ENCODE measurements around the gene MYO5B. TPM values are rescaled to one million over a fixed set of nuclear protein-coding genes. Genes with fewer than 3 reads are reported as not detected.

MYO5B gene
- total RNA-seq, 4 donors from 2014 or later: 58.2 to 102 (median 89.9) TPM

GRCh38 chr18:50218432-50219197, 23.7 kb upstream of the MYO5B start:
- Histone ChIP-seq H3K4me1 (peaks cover 0 to 7% of the 10 kb centered on the region in 2 donors), H3K9me3 (no peaks in the 10 kb centered on the region), H3K27me3 (no peaks in the 10 kb centered on the region), H3K36me3 (no peaks in the 10 kb centered on the region), H3K27ac (no peak overlapping the region), H3K4me3 (replicated peaks in 1 of 3) (no peak overlapping the region)
- TF ChIP-seq POLR2A (IDR thresholded peaks at IDR 0.05) (no peak), CTCF (IDR thresholded peaks at IDR 0.05) (peak in 3 of 6 experiments; percentile 13 to 36 (median 29))
- intact Hi-C loops (cut with DNase I): no loop called here
- WGBS, 2 donors: 56 to 69% methylated on average over 6 to 7 of the region's 7 CpGs
- DNase-seq: peak in 1 of 2 donors; percentile 13

- no peak for DNase-seq
- intact Hi-C loops (cut with DNase I): no loop called here
- TF ChIP-seq POLR2A (IDR thresholded peaks at IDR 0.05) (no peak), CTCF (IDR thresholded peaks at IDR 0.05) (no peak)
- Histone ChIP-seq H3K27ac (no peak overlapping the region), H3K9me3 (no peaks in the 10 kb centered on the region), H3K4me3 (replicated peaks in 1 of 3) (no peak overlapping the region), H3K27me3 (no peaks in the 10 kb centered on the region), H3K4me1 (no peaks in the 10 kb centered on the region), H3K36me3 (no peaks in the 10 kb centered on the region)
- WGBS, 2 donors: 92 to 93% methylated on average over 4 of the region's 4 CpGs
Measured at GRCh38 chr18:50209311-50209710, 14.4 kb upstream of the MYO5B start.

- 74 to 82% methylated on average over 1 of the region's 1 CpG for WGBS, 2 donors
- DNase-seq: no peak
- no peak overlapping the region for H3K27ac ChIP-seq
Measured at GRCh38 chr18:50207722-50208121, 12.8 kb upstream of the MYO5B start.

GRCh38 chr18:50203801-50204604, 9.1 kb upstream of the MYO5B start:
- Histone ChIP-seq H3K27ac (no peak overlapping the region), H3K4me1 (peaks cover 4 to 15% of the 10 kb centered on the region in 2 donors), H3K36me3 (no peaks in the 10 kb centered on the region), H3K27me3 (no peaks in the 10 kb centered on the region), H3K9me3 (no peaks in the 10 kb centered on the region), H3K4me3 (replicated peaks in 1 of 3) (no peak overlapping the region)
- peak; percentile 66 to 70 for DNase-seq
- 24 to 27% methylated on average over 23 to 24 of the region's 24 CpGs for WGBS, 2 donors
- TF ChIP-seq CTCF (IDR thresholded peaks at IDR 0.05): peak; percentile 28 to 83 (median 66)
- no peak for TF ChIP-seq POLR2A (IDR thresholded peaks at IDR 0.05)
- intact Hi-C loops (cut with DNase I): no loop called here

More at GRCh38 chr18:50207722-50208121, 12.8 kb upstream of the MYO5B start:
- Histone ChIP-seq H3K9me3 (no peaks in the 10 kb centered on the region), H3K27me3 (no peaks in the 10 kb centered on the region), H3K4me1 (peaks cover 0 to 6% of the 10 kb centered on the region in 2 donors), H3K4me3 (replicated peaks in 1 of 3) (no peak overlapping the region), H3K36me3 (no peaks in the 10 kb centered on the region)
- intact Hi-C loops (cut with DNase I): no loop called here
- TF ChIP-seq CTCF (IDR thresholded peaks at IDR 0.05) (no peak), POLR2A (IDR thresholded peaks at IDR 0.05) (no peak)

Data from thyroid gland (tissue), 4 donors.